ENCODE results near the gene MMP2.

Gene MMP2

DNA sequence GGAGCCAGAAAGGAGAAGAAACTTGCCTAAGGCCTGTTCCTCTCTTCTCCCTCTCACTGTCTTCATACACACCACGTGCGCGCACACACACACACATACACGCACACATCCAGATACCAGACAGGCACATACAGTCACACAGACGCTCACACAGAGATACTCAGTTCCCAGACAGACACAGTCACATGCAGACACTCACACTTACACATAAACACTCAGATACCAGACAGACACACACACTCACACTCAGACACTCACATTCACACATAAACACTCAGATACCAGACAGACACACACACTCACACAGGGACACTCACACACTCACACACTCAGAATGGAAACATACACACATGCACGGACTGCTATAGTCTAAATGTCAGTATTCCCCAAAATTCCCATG lies 24.1 kb upstream of the MMP2 start:
- no peak overlapping the region for H3K27ac ChIP-seq
- TF ChIP-seq, protein P1, sequence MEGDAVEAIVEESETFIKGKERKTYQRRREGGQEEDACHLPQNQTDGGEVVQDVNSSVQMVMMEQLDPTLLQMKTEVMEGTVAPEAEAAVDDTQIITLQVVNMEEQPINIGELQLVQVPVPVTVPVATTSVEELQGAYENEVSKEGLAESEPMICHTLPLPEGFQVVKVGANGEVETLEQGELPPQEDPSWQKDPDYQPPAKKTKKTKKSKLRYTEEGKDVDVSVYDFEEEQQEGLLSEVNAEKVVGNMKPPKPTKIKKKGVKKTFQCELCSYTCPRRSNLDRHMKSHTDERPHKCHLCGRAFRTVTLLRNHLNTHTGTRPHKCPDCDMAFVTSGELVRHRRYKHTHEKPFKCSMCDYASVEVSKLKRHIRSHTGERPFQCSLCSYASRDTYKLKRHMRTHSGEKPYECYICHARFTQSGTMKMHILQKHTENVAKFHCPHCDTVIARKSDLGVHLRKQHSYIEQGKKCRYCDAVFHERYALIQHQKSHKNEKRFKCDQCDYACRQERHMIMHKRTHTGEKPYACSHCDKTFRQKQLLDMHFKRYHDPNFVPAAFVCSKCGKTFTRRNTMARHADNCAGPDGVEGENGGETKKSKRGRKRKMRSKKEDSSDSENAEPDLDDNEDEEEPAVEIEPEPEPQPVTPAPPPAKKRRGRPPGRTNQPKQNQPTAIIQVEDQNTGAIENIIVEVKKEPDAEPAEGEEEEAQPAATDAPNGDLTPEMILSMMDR (conservative IDR thresholded peaks at IDR 0.05), result no peak

DNA sequence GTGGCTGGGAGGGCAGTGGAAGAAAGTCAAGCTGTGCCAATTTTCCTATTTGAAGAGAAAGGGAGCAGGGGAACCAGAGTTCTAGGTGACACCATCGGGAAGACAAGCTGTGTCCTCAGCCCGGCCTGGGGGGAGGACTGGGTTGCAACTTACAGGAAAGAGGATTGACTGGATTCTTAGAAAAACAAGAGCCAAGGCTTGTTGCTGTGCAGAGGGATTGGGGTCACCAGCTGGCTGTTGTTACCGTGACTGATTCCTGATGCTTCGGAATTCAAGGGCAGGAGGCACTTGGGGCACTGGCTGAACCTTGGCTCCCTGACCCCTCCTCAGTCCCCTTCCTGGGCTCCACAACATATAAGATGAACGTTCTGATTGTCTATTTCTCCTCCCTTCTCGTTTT lies 16.8 kb upstream of the MMP2 start:
- H3K27ac ChIP-seq, result no peak overlapping the region
- TF ChIP-seq, protein P1 (conservative IDR thresholded peaks at IDR 0.05), result no peak

DNA sequence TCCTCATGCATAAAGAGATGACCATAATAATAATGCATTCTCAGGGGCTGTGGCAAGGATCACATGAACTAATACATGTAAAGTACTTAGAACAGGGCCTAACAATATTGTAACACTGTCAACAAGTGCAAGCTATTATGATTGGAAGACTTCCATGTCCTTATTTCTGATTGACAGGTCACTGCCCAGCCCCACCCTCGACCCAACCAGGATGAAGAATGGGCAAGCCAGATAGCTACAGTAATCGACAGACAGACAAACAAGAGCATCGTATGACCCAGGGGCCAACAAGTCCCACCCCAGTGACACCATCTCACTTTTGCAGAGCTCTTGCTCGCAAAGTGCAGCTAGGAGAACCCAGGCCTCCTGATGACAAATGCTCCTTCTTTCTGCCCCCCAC lies 14.6 kb upstream of the MMP2 start:
- TF ChIP-seq, protein P1 (conservative IDR thresholded peaks at IDR 0.05), result no peak

DNA sequence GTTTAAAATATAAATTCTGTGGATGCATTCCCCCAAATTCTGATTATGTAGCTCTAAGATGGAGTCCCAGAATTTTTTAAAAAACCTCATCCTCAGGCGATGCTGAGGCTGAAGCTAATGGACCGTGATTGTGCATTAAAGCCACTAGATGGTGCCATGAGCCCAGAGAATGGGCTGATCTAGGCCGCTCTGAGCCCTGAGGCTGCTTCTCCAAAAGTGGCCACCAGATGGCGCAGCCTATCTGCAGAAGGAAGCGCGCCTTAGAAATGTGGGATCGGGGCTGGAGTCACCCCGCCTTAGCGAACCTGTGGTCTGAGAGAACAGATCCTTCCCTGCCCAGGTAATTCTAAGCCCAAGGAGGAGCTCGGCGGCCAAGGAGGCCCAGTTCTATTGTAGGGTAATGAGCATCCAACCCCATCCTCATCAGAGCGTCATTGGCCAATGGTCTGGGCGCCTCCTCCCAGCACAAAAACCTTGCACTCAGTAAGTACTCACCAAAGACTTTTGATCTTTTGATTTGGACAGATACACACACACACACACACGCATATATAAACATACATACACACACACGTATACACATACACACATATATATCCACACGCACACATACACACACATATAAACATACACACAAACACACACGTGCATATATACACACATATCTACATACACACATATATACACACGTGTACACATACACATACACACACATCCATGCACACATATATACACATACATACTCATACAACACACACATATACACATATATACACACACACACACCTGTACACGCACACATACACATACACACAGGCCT lies 13.7 kb upstream of the MMP2 start:
- TF ChIP-seq, protein P1 (conservative IDR thresholded peaks at IDR 0.05), result peak; percentile 89
- no peak overlapping the region for H3K27ac ChIP-seq

More for the DNA sequence above, 14.6 kb upstream of the MMP2 start:
- H3K27ac ChIP-seq, result no peak overlapping the region

DNA sequence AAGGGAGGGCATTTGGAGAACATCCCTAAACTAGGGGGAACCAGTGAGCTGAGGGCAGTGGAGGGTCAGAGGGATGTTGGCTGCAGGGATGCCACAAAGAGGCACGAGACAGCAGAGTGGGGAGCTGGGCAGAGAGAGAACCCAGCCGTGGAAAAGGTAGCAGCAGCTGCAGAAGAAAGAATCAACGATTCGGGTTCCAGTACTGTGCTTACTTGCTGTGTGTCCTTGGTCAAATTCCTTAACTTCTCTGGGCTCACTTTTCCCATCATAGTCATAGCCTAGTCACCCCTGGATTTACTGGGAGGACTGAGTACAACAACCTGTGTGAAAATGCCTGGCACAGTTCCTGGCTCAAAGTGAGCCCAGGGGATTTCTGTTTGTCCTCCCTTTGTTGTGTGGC lies 12.8 kb upstream of the MMP2 start:
- TF ChIP-seq, protein P1 (conservative IDR thresholded peaks at IDR 0.05), result no peak
- no peak overlapping the region for H3K27ac ChIP-seq

DNA sequence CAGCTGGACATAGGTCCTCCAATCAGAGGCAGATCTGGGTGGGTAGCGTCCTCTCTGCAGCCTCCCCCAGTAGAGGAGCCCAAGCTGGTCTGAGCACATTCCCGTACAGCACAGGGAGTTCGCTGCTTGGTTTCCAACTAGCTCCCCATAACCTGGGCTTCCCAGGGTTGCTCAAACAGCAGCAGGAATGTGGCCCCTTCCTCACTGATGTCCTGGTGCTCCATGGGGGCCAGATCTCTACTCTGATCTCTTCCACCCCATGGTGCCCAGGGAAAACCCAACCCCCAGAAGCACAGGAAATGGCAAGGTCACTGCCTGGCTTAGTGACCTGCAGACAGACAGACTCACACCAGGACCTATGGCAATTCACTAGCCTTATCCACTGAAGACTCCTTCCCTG lies 11.1 kb upstream of the MMP2 start:
- no peak overlapping the region for H3K27ac ChIP-seq
- TF ChIP-seq, protein P1 (conservative IDR thresholded peaks at IDR 0.05), result no peak

DNA sequence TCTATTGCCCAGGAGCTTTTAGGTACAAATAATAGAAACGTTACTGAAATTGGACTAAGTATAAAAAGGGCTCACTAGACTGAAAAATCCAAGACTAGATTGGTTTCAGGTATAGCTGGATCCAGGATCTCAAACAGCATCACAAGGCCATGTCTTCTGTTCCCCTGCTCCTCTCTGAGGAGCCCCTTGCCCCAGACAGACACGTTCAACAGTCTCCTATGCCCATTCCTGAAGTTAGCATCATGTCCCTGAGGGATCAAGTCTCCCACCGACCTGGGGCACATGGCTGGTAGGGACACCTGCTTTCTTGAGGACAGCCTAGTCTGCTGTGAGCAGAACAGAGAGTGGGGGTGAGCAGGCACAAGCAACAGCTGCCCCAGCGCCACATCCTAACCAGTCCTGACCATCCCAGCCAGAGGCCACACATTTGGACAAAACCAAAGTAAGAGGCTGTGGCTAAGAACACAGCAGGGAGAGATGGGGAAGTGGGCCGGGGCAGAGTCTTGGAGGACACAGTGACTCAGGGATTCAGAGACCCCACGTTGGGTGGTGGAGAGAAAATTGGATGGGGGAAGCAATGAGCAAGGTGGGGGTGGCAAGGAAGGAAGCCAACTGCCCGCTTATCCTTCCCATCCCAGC lies 10.5 kb upstream of the MMP2 start:
- TF ChIP-seq, protein P1 (conservative IDR thresholded peaks at IDR 0.05), result no peak
- H3K27ac ChIP-seq, result no peak overlapping the region
